RPMI8226 (cell line): ENCODE measurements around the gene SPATA31C2.
"Not testable (repeated sequence)": the region's sequence is repeated elsewhere in the genome, so short reads cannot be mapped to it uniquely, and the experiment has no call there.

ENCODE experiments used
- DNase-seq: peaks from one replicate; pipeline ENCODE4 v3.0.0-alpha.2; 2015

SPATA31C2 gene

DNA sequence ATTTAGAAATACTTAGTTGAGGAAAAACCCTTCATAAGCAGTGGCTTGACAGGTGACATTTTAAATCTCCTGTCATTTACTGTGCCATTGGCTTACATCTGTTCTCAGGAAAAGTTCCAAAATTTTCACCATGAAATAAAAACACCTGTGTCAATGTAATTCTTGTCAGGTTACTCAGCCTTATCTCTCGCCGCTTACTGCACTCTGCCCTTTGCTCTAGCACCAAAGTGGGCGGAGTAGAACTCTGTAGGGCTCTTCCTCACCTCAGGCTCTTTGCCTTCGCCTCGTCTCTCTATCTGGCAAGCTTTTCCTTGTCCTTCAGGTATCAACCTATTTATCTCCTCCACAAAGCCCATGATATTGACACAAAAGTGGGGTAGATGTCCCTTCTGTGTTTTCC lies 20.2 kb downstream of the SPATA31C2 start:
- not testable (repeated sequence) for DNase-seq

DNA sequence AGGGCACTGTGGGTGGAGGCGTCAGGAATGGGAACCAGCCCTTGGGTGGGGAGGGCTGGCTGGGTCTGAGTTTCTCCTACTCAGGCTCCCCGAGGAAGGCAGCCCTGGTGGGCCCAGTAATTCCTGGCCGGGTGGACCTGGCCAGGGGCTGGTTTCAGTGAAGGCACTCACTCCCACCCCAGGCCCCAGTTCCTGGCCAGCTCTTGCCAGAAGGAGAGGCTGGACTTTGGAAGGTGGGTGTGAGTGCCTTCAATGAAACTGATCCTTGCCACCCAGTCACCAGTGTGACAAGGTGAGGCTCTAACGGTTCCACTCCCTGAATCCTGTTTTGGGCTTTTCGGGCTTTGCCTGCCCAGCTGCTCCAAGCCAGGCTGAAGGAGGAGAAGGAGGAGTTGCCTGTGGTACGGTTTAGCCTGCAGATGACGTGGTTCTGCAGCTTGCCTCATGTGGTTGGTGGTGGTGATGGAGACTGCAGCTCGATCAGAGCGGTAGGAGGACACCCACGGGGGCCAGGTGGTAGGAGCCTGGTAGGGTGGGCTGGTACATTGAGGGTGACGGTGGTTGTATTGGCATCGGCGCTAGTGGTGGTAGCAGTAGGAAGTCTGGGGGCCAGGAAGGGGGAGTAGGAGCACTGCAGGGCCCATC lies 23.2 kb downstream of the SPATA31C2 start:
- not testable (repeated sequence) for DNase-seq

- not testable (repeated sequence) for DNase-seq
These were observed 23.9 kb downstream of the SPATA31C2 start for GRCh38 chr9:88114283-88114967.

DNA sequence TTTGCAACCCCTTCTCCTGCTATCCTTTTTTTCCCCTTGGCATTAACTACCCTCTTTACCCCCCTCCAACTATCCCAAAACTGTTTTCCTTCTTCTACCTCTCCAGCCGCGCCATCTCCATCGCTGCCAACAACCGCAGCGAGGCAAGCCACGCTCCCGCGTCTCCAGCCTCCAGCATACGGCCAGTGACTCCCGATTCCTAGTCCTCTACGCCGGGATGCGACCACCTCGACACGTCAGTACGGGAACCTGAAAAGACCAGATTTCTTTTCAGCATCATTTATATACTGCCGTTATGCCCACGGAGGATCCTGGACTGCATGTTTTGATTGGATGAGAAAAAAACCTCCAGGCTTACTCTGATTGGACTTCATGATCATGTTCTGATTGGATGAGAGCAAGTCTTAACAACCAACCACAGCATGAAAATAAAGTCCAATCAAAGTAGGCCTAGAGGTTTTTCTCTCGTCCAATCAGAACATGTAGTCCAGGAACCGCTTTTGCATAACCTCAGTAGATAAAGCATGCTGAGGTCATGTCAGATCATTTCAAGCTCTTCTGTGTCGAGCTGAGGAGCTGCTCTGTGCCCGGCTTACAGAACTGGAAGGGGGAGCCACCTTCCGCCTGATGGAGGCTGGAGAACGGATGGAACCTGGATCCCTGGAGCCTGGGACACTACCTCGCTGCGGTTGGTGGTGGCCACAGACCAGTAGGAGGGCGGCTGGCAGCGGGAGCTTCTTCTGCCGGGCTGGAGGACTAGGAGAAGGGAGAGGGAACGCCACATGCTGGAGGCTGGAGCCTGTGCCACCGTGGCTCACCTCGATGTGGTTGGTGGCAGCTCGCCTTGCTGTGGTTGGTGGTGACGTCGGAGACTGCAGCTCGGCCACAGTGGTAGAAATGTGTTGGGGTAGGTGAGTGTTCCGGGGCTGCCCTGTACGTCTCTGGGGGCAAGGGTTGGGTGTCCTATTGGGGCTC lies 24.8 kb downstream of the SPATA31C2 start:
- DNase-seq: not testable (repeated sequence)

GRCh38 chr9:88110026-88110425 lies 28.2 kb downstream of the SPATA31C2 start:
- DNase-seq: no peak

- no peak for DNase-seq
These were observed 29.5 kb downstream of the SPATA31C2 start for GRCh38 chr9:88108779-88109178.

GRCh38 chr9:88106492-88106891 lies 31.8 kb downstream of the SPATA31C2 start:
- DNase-seq: no peak

GRCh38 chr9:88092797-88093331 lies 45.4 kb downstream of the SPATA31C2 start:
- DNase-seq: peak; percentile 3

DNA sequence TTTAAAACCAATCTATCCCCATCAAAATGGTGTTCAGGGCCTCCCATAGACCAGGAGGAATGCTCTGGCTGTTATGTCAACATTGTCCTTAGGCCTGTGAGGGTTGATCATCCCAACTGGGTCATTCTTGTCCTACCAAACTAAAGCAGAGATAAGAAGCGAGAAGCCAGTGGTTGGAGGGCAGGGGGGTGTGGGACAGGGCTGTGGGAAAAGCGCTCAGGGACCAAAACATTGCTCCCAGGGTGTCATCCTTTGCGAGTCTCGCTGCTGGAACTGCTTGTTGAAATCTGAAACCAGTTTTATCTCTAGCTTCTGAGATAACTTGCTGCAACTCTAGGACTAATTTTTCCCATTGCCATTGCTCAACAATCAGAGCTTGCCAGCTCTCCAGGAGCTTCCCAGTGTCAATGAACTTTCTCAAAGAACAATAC lies 48.1 kb downstream of the SPATA31C2 start:
- no peak for DNase-seq

DNA sequence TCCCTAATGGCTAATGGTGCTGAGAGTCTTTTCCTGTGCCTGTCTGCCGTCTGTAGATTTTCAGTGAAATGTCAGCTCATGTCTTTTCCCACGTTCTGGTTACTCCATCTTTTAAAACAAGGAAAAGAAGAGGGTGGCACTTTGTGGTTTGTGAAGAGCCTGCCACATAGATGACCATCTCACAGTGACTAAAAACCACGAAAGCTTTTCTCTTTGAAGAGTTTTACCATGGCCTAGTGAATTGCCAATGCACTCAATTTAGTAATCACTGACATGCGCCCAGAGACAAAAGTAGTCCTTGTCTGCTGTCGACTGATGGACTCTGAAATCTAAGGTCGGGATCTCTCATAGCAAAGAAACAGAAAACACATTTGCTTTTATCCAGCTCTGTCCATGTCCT lies 50.4 kb downstream of the SPATA31C2 start:
- DNase-seq: no peak

- DNase-seq: no peak
These were observed 52.8 kb downstream of the SPATA31C2 start for GRCh38 chr9:88085476-88085875.

GRCh38 chr9:88084357-88085183 lies 53.7 kb downstream of the SPATA31C2 start:
- DNase-seq: no peak
